HFFc6 (cell line): ENCODE data around the gene CNST. TPM values are rescaled to one million over a fixed set of nuclear protein-coding genes. Genes with fewer than 3 reads are reported as not detected.

Experiments
- DNase-seq: peaks from one replicate; pipeline ENCODE4 v3.0.0-alpha.2; 2018
- H3K27ac Mint-ChIP-seq: 2 replicates; pipeline ENCODE4 v1.8.0; 2020; ENCODE audit warnings: mild to moderate bottlenecking, mixed read lengths
- H3K27me3 Mint-ChIP-seq: 2 replicates; pipeline ENCODE4 v1.8.0; 2021; ENCODE audit warnings: mild to moderate bottlenecking, moderate library complexity, mixed read lengths; ENCODE audit not compliant: insufficient read depth
- H3K36me3 Mint-ChIP-seq: 2 replicates; pipeline ENCODE4 v1.8.0; 2021; ENCODE audit warnings: low read depth, mixed read lengths
- H3K4me1 Mint-ChIP-seq: 2 replicates; pipeline ENCODE4 v1.8.0; 2020; ENCODE audit warnings: low read depth, mixed read lengths
- H3K4me3 Mint-ChIP-seq: 2 replicates; pipeline ENCODE4 v1.8.0; 2020; ENCODE audit warnings: mild to moderate bottlenecking, moderate library complexity, mixed read lengths
- H3K9me3 Mint-ChIP-seq: 2 replicates; pipeline ENCODE4 v1.8.0; 2020; ENCODE audit warnings: mild to moderate bottlenecking, mixed read lengths
- total RNA-seq, 6 experiments: library from RNA; stranded (reverse); fragmentation: NEBNext Ultra II Directional; extraction: Animal tissue kit (Norgen Biotek cat#: 25700); gene quantifications; 2 replicates in 1 of 6; 3 replicates in 5 of 6; pipeline ENCODE4 v1.2.3, GENCODE V29; 2021
- TF ChIP-seq, protein P1 (sequence below): fragments of 200-600 bp; sonication (generic); IDR thresholded peaks from 2 replicates; pipeline ENCODE4 v1.5.0; 2021; ENCODE audit warnings: antibody characterized with exemption, mild to moderate bottlenecking

CNST gene
- total RNA-seq, 6 experiments from 2014 or later, result 56.4 to 67.9 (median 59.6) TPM

DNA sequence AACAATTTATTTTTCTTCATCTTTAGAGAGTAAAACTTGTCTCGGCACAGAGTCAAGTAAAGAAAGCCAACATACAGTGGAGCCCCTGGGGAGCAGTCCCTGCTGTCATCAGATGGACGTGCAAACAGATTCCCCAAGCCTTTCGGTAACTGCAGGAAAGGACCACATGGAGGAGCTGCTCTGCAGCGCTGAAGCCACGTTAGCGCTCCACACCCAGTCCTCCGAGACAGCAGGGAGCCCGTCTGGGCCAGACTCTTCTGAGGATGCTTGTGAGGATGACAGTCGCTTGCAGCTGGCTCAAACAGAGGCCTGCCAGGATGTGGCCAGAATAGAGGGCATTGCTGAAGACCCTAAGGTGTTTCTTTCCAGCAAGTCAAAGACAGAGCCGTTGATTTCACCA, 80.9 kb downstream of the CNST start:
- Mint-ChIP-seq H3K4me3 (peak overlapping the region; percentile 51; the same call in 1 of the 2 replicates), H3K9me3 (no peaks in the 10 kb centered on the region)
- no peak for DNase-seq

GRCh38 chr1:246647513-246647912, 81.3 kb downstream of the CNST start:
- peak overlapping the region; percentile 75; the same call in 1 of the 2 replicates for H3K27ac Mint-ChIP-seq
- peaks cover 2% of the 10 kb centered on the region for H3K27me3 Mint-ChIP-seq
- peaks cover 31% of the 10 kb centered on the region for H3K4me1 Mint-ChIP-seq
- TF ChIP-seq, protein P1, sequence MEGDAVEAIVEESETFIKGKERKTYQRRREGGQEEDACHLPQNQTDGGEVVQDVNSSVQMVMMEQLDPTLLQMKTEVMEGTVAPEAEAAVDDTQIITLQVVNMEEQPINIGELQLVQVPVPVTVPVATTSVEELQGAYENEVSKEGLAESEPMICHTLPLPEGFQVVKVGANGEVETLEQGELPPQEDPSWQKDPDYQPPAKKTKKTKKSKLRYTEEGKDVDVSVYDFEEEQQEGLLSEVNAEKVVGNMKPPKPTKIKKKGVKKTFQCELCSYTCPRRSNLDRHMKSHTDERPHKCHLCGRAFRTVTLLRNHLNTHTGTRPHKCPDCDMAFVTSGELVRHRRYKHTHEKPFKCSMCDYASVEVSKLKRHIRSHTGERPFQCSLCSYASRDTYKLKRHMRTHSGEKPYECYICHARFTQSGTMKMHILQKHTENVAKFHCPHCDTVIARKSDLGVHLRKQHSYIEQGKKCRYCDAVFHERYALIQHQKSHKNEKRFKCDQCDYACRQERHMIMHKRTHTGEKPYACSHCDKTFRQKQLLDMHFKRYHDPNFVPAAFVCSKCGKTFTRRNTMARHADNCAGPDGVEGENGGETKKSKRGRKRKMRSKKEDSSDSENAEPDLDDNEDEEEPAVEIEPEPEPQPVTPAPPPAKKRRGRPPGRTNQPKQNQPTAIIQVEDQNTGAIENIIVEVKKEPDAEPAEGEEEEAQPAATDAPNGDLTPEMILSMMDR, result no peak
- H3K4me3 Mint-ChIP-seq, result peak overlapping the region; percentile 51; the same call in 1 of the 2 replicates
- peaks cover 55% of the 10 kb centered on the region for H3K36me3 Mint-ChIP-seq
- DNase-seq, result no peak
- no peaks in the 10 kb centered on the region for H3K9me3 Mint-ChIP-seq

More for the DNA sequence above, 80.9 kb downstream of the CNST start:
- peaks cover 31% of the 10 kb centered on the region for H3K4me1 Mint-ChIP-seq
- peaks cover 2% of the 10 kb centered on the region for H3K27me3 Mint-ChIP-seq
- TF ChIP-seq, protein P1, result peak; percentile 55
- peak overlapping the region; percentile 75; the same call in 1 of the 2 replicates for H3K27ac Mint-ChIP-seq
- peaks cover 54% of the 10 kb centered on the region for H3K36me3 Mint-ChIP-seq

- Mint-ChIP-seq H3K9me3 (no peaks in the 10 kb centered on the region), H3K27me3 (peaks cover 2% of the 10 kb centered on the region; the same call in 1 of the 2 replicates), H3K4me3 (no peak overlapping the region), H3K4me1 (peaks cover 31% of the 10 kb centered on the region), H3K27ac (peak overlapping the region; percentile 69), H3K36me3 (peaks cover 56% of the 10 kb centered on the region)
- DNase-seq, result no peak
- TF ChIP-seq, protein P1, result no peak
Measured at GRCh38 chr1:246651012-246651695, 84.9 kb downstream of the CNST start.

DNA sequence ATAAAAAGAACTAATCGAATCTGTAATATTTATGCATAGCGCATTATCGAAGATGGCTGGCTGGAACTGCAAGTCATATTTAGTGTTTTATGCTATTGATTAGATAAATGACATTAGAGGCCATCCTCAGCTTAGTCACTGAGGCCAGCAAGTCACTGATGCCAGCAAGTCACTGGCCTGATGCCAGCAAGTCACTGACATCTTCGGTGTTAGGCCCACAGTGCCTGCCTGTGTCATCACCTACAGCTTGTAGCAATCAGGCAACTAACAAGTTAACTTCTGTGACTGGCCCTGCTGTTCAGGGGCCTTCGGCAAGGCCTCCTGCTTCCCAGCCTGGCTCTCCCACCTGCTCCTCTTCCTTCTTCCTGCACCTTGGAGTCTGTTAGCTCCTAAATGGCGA, 92.3 kb downstream of the CNST start:
- no peak overlapping the region for H3K4me3 Mint-ChIP-seq
- DNase-seq, result no peak
- TF ChIP-seq, protein P1, result no peak
- H3K27me3 Mint-ChIP-seq, result peaks cover 4% of the 10 kb centered on the region
- 0 out of 2 replicates have a peak, but pooled peaks cover 8% of the 10 kb centered on the region for H3K4me1 Mint-ChIP-seq
- H3K27ac Mint-ChIP-seq, result no peak overlapping the region; the same call in 1 of the 2 replicates
- no peaks in the 10 kb centered on the region for H3K9me3 Mint-ChIP-seq
- H3K36me3 Mint-ChIP-seq, result peaks cover 46% of the 10 kb centered on the region

- no peak for DNase-seq
- H3K27me3 Mint-ChIP-seq, result peaks cover 2% of the 10 kb centered on the region
- no peak overlapping the region for H3K27ac Mint-ChIP-seq
- peaks cover 36% of the 10 kb centered on the region for H3K36me3 Mint-ChIP-seq
- H3K4me1 Mint-ChIP-seq, result 0 out of 2 replicates have a peak, but pooled peaks cover 8% of the 10 kb centered on the region
- H3K4me3 Mint-ChIP-seq, result no peak overlapping the region
- no peaks in the 10 kb centered on the region for H3K9me3 Mint-ChIP-seq
- TF ChIP-seq, protein P1, result no peak
Measured at GRCh38 chr1:246659594-246660140, 93.4 kb downstream of the CNST start.
